Measurements from ENCODE around the gene KCNMA1. TPM values are rescaled to one million over a fixed set of nuclear protein-coding genes. Genes with fewer than 3 reads are reported as not detected.

The KCNMA1 gene
- total RNA-seq, 4 donors from 2014 or later = 146 to 300 (median 265) TPM

GRCh38 chr10:77259171-77259874 lies 378.3 kb downstream of the KCNMA1 start:
- H3K9me3 ChIP-seq = no peaks in the 10 kb centered on the region
- H3K4me1 ChIP-seq = peaks cover 0 to 20% (median 11%) of the 10 kb centered on the region in 4 donors
- H3K36me3 ChIP-seq = no peaks in the 10 kb centered on the region
- no peak for DNase-seq (ENCODE audit: extremely low spot score)
- intact Hi-C loops (cut with DNase I) = no loop called here
- no peak overlapping the region for H3K4me3 ChIP-seq
- WGBS = 84% methylated on average over 4 of the region's 4 CpGs
- H3K27me3 ChIP-seq = no peaks in the 10 kb centered on the region
- TF ChIP-seq POLR2AphosphoS5 (IDR thresholded peaks at IDR 0.05) (no peak), EP300 (IDR thresholded peaks at IDR 0.05) (no peak), CTCF (IDR thresholded peaks at IDR 0.05) (no peak), POLR2A (IDR thresholded peaks at IDR 0.05; ENCODE audit: low read depth) (no peak)
- H3K27ac ChIP-seq (replicated peaks in 1 of 4) = no peak overlapping the region

- no peak for DNase-seq (ENCODE audit: extremely low spot score)
- intact Hi-C loops (cut with DNase I) = no loop called here
- no peaks in the 10 kb centered on the region for H3K36me3 ChIP-seq
These were observed 381.3 kb downstream of the KCNMA1 start for GRCh38 chr10:77256346-77256745.

GRCh38 chr10:77253556-77254064 lies 384.0 kb downstream of the KCNMA1 start:
- TF ChIP-seq EP300 (IDR thresholded peaks at IDR 0.05) (no peak), POLR2A (IDR thresholded peaks at IDR 0.05; ENCODE audit: low read depth) (no peak), POLR2AphosphoS5 (IDR thresholded peaks at IDR 0.05) (no peak), CTCF (IDR thresholded peaks at IDR 0.05) (no peak)
- Histone ChIP-seq H3K9me3 (no peaks in the 10 kb centered on the region), H3K27ac (replicated peaks in 1 of 4) (peak overlapping the region in 1 of 4 donors; percentile 24), H3K4me1 (peaks cover 0 to 58% (median 55%) of the 10 kb centered on the region in 4 donors), H3K27me3 (no peaks in the 10 kb centered on the region), H3K36me3 (no peaks in the 10 kb centered on the region), H3K4me3 (no peak overlapping the region)
- no peak for DNase-seq (ENCODE audit: extremely low spot score)
- intact Hi-C loops (cut with DNase I) = no loop called here
- WGBS = 78% methylated on average over 4 of the region's 4 CpGs

More at GRCh38 chr10:77256346-77256745, 381.3 kb downstream of the KCNMA1 start:
- Histone ChIP-seq H3K27ac (replicated peaks in 1 of 4) (no peak overlapping the region), H3K27me3 (no peaks in the 10 kb centered on the region), H3K9me3 (no peaks in the 10 kb centered on the region), H3K4me1 (peaks cover 0 to 41% (median 34%) of the 10 kb centered on the region in 4 donors), H3K4me3 (no peak overlapping the region)
- 82% methylated on average over 2 of the region's 2 CpGs for WGBS
- TF ChIP-seq POLR2A (IDR thresholded peaks at IDR 0.05; ENCODE audit: low read depth) = no peak
- TF ChIP-seq POLR2AphosphoS5 (IDR thresholded peaks at IDR 0.05) = no peak
- no peak for TF ChIP-seq CTCF (IDR thresholded peaks at IDR 0.05)
- TF ChIP-seq EP300 (IDR thresholded peaks at IDR 0.05) = no peak

- Histone ChIP-seq H3K36me3 (no peaks in the 10 kb centered on the region), H3K27me3 (no peaks in the 10 kb centered on the region), H3K4me1 (peaks cover 0 to 63% (median 59%) of the 10 kb centered on the region in 4 donors), H3K9me3 (no peaks in the 10 kb centered on the region), H3K4me3 (no peak overlapping the region), H3K27ac (replicated peaks in 1 of 4) (peak overlapping the region in 1 of 4 donors; percentile 9)
- TF ChIP-seq POLR2A (IDR thresholded peaks at IDR 0.05; ENCODE audit: low read depth) (no peak), POLR2AphosphoS5 (IDR thresholded peaks at IDR 0.05) (no peak), EP300 (IDR thresholded peaks at IDR 0.05) (no peak), CTCF (IDR thresholded peaks at IDR 0.05) (no peak)
- 92% methylated on average over 1 of the region's 1 CpG for WGBS
- intact Hi-C loops (cut with DNase I) = no loop called here
- no peak for DNase-seq (ENCODE audit: extremely low spot score)
These were observed 384.5 kb downstream of the KCNMA1 start for GRCh38 chr10:77253147-77253545.
